Stimulated activated CD8-positive, alpha-beta memory T cell treated with anti-CD3 and anti-CD28 coated beads, Interleukin-7, amount 100 ng/mL, for 24 hours (primary cell): ENCODE results near the gene CIDEC.

ENCODE experiments used
- DNase-seq: peaks from one replicate; pipeline ENCODE4 v3.0.0-alpha.2; 2020; ENCODE audit warnings: low read depth

The CIDEC gene

GRCh38 chr3:9843715-9844438 lies 36.2 kb downstream of the CIDEC start, which contains the start of gene RPUSD3:
Gene RPUSD3 (minus strand): TSS chr3:9844008. CDS start chr3:9843990, 18 bp downstream.
- peak; percentile 94 for DNase-seq

- DNase-seq: no peak
Observed at GRCh38 chr3:9841015-9841414, 39.0 kb downstream of the CIDEC start.

- no peak for DNase-seq
Observed at GRCh38 chr3:9838856-9839255, 41.2 kb downstream of the CIDEC start.

- no peak for DNase-seq
Observed at GRCh38 chr3:9837701-9838582, 42.1 kb downstream of the CIDEC start.

GRCh38 chr3:9834520-9835380 lies 45.3 kb downstream of the CIDEC start:
- DNase-seq: no peak

- DNase-seq: no peak
Observed at GRCh38 chr3:9833078-9833477, 47.0 kb downstream of the CIDEC start.

GRCh38 chr3:9831253-9831652 lies 48.8 kb downstream of the CIDEC start:
- DNase-seq: no peak

- no peak for DNase-seq
Observed at GRCh38 chr3:9828801-9829755, 51.0 kb downstream of the CIDEC start.

- no peak for DNase-seq
Observed at GRCh38 chr3:9826815-9827573, 53.1 kb downstream of the CIDEC start.

- no peak for DNase-seq
Observed at GRCh38 chr3:9825451-9826040, 54.5 kb downstream of the CIDEC start.

GRCh38 chr3:9820946-9821345 lies 59.1 kb downstream of the CIDEC start:
- DNase-seq: no peak

- no peak for DNase-seq
Observed at GRCh38 chr3:9820543-9820942, 59.5 kb downstream of the CIDEC start.

GRCh38 chr3:9818666-9819335 lies 61.3 kb downstream of the CIDEC start:
- DNase-seq: no peak

- DNase-seq: no peak
Observed at GRCh38 chr3:9817436-9817835, 62.6 kb downstream of the CIDEC start.
